ENCODE data around the gene CELF3.

CELF3 gene

DNA sequence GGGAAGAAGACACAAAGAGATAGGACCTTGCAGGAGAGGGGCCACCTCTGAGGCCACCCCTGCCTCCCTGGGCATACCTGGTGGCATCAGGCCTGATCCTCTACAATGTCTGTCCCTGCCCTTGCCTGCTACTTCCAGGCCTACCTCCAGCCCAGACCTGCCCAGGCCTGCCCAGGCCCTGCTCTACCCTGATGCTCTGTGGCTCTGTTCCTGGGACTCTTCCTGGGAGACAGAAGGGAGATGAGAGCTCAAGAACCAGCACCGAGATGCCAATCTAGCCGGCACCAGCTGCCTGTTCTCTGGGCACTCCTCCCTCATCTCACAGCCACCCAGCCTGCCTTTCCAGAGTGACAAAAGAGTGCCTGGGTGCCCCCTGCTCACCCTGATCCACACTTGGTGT lies 2.7 kb downstream of the CELF3 start:
- no peaks in the 10 kb centered on the region for H3K36me3 Mint-ChIP-seq
- H3K9me3 Mint-ChIP-seq (ENCODE audit: low read depth): no peaks in the 10 kb centered on the region
- no peak overlapping the region for H3K4me3 Mint-ChIP-seq
- peaks cover 6% of the 10 kb centered on the region for H3K4me1 Mint-ChIP-seq (ENCODE audit: low read depth)
- peaks cover 22% of the 10 kb centered on the region for H3K27me3 Mint-ChIP-seq
- no peak overlapping the region for H3K27ac Mint-ChIP-seq

DNA sequence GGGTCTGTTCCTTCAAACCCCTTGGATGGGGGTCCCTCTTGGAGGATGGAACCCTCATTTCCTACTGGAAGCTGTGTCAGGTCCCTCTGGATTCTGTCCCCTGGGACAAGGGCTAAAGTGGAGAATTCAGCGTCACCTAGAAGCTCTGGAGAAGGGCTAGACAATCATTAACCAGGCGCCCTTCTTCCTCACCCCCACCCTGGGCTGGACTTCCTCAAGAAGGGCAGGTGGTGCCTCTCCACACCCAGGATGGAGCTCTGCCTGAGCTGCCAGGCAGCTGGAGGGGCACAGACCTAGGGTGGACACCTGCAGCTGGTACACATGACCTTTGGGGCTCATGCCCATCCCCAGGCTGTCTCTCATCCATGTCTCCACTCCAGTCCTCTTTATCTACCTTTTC lies 3.6 kb downstream of the CELF3 start:
- H3K27me3 Mint-ChIP-seq: peaks cover 17% of the 10 kb centered on the region
- no peak overlapping the region for H3K4me3 Mint-ChIP-seq
- no peaks in the 10 kb centered on the region for H3K9me3 Mint-ChIP-seq (ENCODE audit: low read depth)
- peaks cover 6% of the 10 kb centered on the region for H3K4me1 Mint-ChIP-seq (ENCODE audit: low read depth)
- H3K27ac Mint-ChIP-seq: no peak overlapping the region
- no peaks in the 10 kb centered on the region for H3K36me3 Mint-ChIP-seq

- Mint-ChIP-seq H3K27me3 (peaks cover 11% of the 10 kb centered on the region), H3K27ac (no peak overlapping the region), H3K9me3 (ENCODE audit: low read depth) (no peaks in the 10 kb centered on the region), H3K4me3 (no peak overlapping the region), H3K36me3 (no peaks in the 10 kb centered on the region), H3K4me1 (ENCODE audit: low read depth) (peaks cover 3% of the 10 kb centered on the region)
These were observed 4.7 kb downstream of the CELF3 start for GRCh38 chr1:151711951-151712350.

DNA sequence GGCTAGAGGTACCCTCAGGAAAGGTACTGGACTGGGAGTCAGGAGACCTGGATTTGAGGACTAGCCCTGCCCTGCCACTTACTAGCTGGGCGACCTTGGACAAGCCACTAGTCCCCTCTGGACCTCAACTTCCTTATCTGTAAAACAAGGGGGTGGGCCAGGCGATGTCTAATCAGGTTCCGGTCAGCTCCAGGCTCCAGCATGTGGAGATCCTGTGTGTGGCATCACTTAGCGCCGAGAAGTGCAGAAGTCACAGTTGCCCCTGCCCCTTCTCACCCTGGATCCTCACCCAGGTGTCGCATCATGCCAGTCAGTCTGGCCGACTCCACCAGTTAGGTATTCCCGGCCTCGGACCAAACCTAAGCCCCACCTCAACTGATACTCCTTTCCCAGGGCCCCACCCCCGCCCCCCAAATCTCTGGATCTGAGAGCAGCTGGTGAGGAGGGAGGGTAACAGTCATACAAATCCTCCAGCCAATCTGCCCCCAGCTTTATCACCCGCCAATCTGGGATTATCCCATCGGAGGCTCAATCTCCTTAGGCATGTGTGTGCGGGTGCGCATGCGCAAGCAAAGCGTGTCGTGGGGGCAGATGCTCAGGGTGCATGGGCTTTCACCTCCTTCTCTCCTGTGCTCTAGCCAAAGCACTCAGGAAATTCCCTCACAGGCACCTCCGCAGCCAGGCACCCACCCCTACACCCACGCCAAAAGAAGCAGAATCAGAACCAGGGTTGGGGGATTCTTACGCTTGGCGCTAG lies 5.4 kb downstream of the CELF3 start:
- Mint-ChIP-seq H3K4me1 (ENCODE audit: low read depth) (no peaks in the 10 kb centered on the region), H3K27ac (no peak overlapping the region), H3K9me3 (ENCODE audit: low read depth) (no peaks in the 10 kb centered on the region), H3K4me3 (no peak overlapping the region), H3K27me3 (peaks cover 9% of the 10 kb centered on the region), H3K36me3 (no peaks in the 10 kb centered on the region)

DNA sequence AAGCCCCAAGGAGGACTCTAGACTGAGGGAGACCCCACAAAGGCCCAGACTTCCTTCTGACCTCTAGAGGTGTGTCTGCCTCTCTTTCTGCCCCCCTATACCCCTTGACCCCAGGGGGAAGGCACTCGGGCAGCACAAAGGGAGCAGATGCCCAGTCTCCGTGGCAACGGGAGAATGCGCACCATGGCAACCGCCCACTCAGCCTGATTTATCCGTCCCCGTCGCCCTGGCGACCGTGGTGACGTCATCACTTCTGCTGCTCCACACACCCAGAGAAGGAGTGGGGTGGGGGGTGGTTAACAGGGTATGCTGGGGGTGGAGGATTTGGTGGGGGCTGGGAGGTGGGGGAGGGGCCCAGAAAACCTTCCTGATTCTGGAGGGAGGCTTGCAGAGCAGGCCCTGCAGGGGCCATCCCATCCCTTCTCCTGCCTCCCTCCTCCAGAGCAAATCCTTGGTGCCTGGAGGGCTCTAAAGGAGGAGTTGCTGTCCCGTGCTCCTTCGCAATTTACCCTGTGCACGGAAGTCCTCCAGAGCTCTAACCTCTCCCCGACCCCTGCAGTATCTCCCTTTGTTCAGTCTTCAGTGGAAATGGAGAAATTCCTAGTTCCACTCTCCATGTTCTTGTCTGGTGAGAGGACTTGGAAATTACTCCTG lies 6.3 kb downstream of the CELF3 start:
- peaks cover 4% of the 10 kb centered on the region for H3K27me3 Mint-ChIP-seq
- H3K27ac Mint-ChIP-seq: no peak overlapping the region
- H3K9me3 Mint-ChIP-seq (ENCODE audit: low read depth): no peaks in the 10 kb centered on the region
- no peaks in the 10 kb centered on the region for H3K4me1 Mint-ChIP-seq (ENCODE audit: low read depth)
- H3K4me3 Mint-ChIP-seq: no peak overlapping the region
- H3K36me3 Mint-ChIP-seq: no peaks in the 10 kb centered on the region

DNA sequence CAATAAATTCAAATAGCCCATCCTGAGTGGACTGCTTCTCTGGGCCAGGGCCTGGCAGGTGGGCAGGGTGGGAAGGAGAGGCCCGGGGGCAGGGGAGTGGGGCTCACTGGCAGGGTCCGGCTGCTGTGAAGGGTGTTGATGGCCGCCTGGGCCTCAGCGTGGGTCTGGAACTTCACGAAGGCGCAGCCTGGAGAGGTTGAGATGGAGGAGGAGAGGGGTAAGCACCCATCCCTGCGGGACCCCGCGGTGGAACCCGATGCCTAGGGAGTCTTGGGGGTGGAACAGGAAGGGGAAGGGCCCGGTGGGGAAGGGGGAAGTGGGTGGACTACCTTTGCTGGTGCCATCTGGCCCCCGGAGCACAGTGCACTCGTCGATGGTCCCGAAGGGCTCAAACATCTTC lies 7.7 kb downstream of the CELF3 start:
- Mint-ChIP-seq H3K27ac (no peak overlapping the region), H3K4me1 (ENCODE audit: low read depth) (no peaks in the 10 kb centered on the region), H3K36me3 (no peaks in the 10 kb centered on the region), H3K4me3 (no peak overlapping the region), H3K27me3 (no peaks in the 10 kb centered on the region), H3K9me3 (ENCODE audit: low read depth) (no peaks in the 10 kb centered on the region)

GRCh38 chr1:151707541-151708065 lies 9.0 kb downstream of the CELF3 start:
- Mint-ChIP-seq H3K36me3 (no peaks in the 10 kb centered on the region), H3K27me3 (no peaks in the 10 kb centered on the region), H3K27ac (no peak overlapping the region), H3K4me3 (no peak overlapping the region), H3K9me3 (ENCODE audit: low read depth) (no peaks in the 10 kb centered on the region), H3K4me1 (ENCODE audit: low read depth) (peaks cover 4% of the 10 kb centered on the region)

DNA sequence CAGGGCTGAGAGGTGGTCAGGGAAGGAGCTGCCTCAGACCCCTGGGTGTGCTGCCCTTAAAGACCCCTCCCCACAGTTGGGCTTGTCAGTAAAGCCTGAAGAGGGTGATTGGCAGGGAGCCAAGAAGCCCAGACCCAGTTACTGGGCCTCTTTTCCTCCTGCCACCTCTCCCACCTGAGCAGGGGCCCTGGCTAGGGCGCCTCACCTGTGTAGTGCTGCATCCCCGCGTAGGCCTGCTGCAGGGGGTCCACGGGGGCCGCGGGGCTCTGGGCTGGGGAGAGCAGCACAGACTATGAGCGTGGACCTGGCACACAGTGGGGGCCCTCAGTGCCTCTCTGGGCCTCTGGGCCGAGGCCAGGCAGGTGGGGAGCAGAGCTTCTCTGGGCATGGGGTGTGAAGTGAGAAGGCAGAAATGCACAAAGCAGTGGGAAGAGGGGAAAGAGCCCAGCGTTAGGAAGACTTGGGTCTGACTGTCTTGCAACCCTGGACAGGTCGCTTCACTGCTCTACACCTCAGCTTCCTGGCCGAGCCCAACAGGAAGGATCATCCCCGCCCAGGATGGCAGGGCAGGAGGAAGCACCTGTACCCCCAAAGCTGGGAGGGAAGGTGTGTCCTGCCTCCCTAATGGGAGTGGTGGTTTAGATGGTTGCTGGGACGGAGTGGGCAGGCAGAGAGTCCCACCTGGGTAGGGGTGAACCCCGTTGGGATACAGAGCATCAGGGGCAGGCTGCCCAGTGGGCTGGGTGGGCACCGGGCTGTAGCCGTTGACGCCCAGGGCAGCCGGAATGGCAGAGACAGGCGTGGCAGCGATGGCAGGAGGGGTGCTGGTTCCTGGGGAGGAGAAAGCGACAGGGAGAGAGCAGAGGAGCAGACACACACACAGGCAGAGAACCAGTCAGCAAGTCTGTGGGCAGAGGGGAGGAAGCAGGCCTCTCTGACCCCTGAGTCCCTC lies 9.9 kb downstream of the CELF3 start:
- Mint-ChIP-seq H3K9me3 (ENCODE audit: low read depth) (no peaks in the 10 kb centered on the region), H3K4me3 (no peak overlapping the region), H3K36me3 (no peaks in the 10 kb centered on the region)

DNA sequence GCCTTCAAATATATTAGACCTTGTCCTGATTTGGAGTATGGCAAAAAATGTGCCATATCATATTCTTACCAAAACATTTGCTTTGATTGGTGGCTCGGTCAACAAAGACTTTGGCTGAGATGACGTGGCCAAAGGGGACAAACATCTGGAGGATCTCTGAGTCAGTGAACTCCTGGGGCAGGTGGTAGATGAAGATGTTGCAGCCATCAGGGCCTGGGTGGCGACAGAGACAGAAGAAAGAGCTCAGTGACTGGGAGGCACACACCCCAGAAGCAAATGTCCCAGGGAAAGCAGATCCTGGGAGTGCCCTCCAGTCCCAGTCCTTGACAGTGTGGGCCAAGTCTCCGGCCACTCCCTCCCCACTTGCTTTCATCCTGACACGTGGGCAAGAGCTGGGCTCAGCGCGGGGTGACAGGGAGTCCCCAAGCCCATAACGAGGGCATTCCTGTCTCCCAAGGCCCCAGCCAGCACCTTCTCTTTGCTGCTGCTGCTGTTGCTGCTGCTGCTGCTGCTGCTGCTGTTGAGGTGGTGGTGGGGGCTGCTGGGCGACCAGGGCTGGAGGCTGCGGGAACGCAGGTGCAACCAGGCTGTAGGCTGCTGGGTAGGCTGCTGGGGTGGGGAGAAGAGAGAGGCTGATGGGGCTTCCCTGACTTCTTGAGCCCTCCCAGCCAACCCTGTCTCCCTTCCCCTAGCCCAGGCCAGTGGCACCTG lies 10.7 kb downstream of the CELF3 start:
- no peaks in the 10 kb centered on the region for H3K36me3 Mint-ChIP-seq
- H3K4me3 Mint-ChIP-seq: no peak overlapping the region
- H3K27me3 Mint-ChIP-seq: no peaks in the 10 kb centered on the region
- H3K9me3 Mint-ChIP-seq (ENCODE audit: low read depth): no peaks in the 10 kb centered on the region
- no peak overlapping the region for H3K27ac Mint-ChIP-seq
- H3K4me1 Mint-ChIP-seq (ENCODE audit: low read depth): peaks cover 5% of the 10 kb centered on the region

More for the DNA sequence above, 9.9 kb downstream of the CELF3 start:
- no peak overlapping the region for H3K27ac Mint-ChIP-seq
- H3K27me3 Mint-ChIP-seq: no peaks in the 10 kb centered on the region
- H3K4me1 Mint-ChIP-seq (ENCODE audit: low read depth): peaks cover 5% of the 10 kb centered on the region

GRCh38 chr1:151705146-151705545 lies 11.5 kb downstream of the CELF3 start:
- no peak overlapping the region for H3K27ac Mint-ChIP-seq
- no peaks in the 10 kb centered on the region for H3K9me3 Mint-ChIP-seq (ENCODE audit: low read depth)
- no peaks in the 10 kb centered on the region for H3K27me3 Mint-ChIP-seq
- H3K36me3 Mint-ChIP-seq: no peaks in the 10 kb centered on the region
- H3K4me3 Mint-ChIP-seq: no peak overlapping the region
- peaks cover 5% of the 10 kb centered on the region for H3K4me1 Mint-ChIP-seq (ENCODE audit: low read depth)

GRCh38 chr1:151704246-151704645 lies 12.4 kb downstream of the CELF3 start:
- peaks cover 5% of the 10 kb centered on the region for H3K4me1 Mint-ChIP-seq (ENCODE audit: low read depth)
- H3K27me3 Mint-ChIP-seq: no peaks in the 10 kb centered on the region
- no peak overlapping the region for H3K4me3 Mint-ChIP-seq
- no peak overlapping the region for H3K27ac Mint-ChIP-seq
- no peaks in the 10 kb centered on the region for H3K9me3 Mint-ChIP-seq (ENCODE audit: low read depth)
- H3K36me3 Mint-ChIP-seq: no peaks in the 10 kb centered on the region

- Mint-ChIP-seq H3K4me3 (no peak overlapping the region), H3K36me3 (no peaks in the 10 kb centered on the region), H3K27ac (no peak overlapping the region), H3K27me3 (no peaks in the 10 kb centered on the region), H3K4me1 (ENCODE audit: low read depth) (peaks cover 5% of the 10 kb centered on the region), H3K9me3 (ENCODE audit: low read depth) (no peaks in the 10 kb centered on the region)
These were observed 12.8 kb downstream of the CELF3 start for GRCh38 chr1:151703813-151704212.

GRCh38 chr1:151702936-151703335 lies 13.7 kb downstream of the CELF3 start:
- no peaks in the 10 kb centered on the region for H3K27me3 Mint-ChIP-seq

GRCh38 chr1:151701515-151701914 lies 15.1 kb downstream of the CELF3 start:
- H3K4me3 Mint-ChIP-seq: no peak overlapping the region
- H3K4me1 Mint-ChIP-seq (ENCODE audit: low read depth): peaks cover 5% of the 10 kb centered on the region
- H3K36me3 Mint-ChIP-seq: no peaks in the 10 kb centered on the region
- H3K27ac Mint-ChIP-seq: no peak overlapping the region
- no peaks in the 10 kb centered on the region for H3K27me3 Mint-ChIP-seq
- no peaks in the 10 kb centered on the region for H3K9me3 Mint-ChIP-seq (ENCODE audit: low read depth)

More at GRCh38 chr1:151702936-151703335, 13.7 kb downstream of the CELF3 start:
- Mint-ChIP-seq H3K27ac (no peak overlapping the region), H3K4me1 (ENCODE audit: low read depth) (peaks cover 5% of the 10 kb centered on the region), H3K9me3 (ENCODE audit: low read depth) (no peaks in the 10 kb centered on the region), H3K4me3 (no peak overlapping the region), H3K36me3 (no peaks in the 10 kb centered on the region)

All from activated naive CD8-positive, alpha-beta T cell (primary cell).